ENCODE measurements around the gene IFT80.
"Not testable (repeated sequence)": the region's sequence is repeated elsewhere in the genome, so short reads cannot be mapped to it uniquely, and the experiment has no call there.

IFT80 gene

GRCh38 chr3:160253298-160253697 lies 145.7 kb downstream of the IFT80 start:
- H2AFZ ChIP-seq (ENCODE audit: low read depth, low read length, severe bottlenecking) = no peak overlapping the region
- H3K9ac ChIP-seq (ENCODE audit: low read length) = no peak overlapping the region
- no peak overlapping the region for H3K4me3 ChIP-seq (ENCODE audit: insufficient read depth, low read length, poor library complexity, severe bottlenecking)
- H3K79me2 ChIP-seq (ENCODE audit: insufficient read depth, low read length) = no peaks in the 10 kb centered on the region
- TF ChIP-seq, protein P1, sequence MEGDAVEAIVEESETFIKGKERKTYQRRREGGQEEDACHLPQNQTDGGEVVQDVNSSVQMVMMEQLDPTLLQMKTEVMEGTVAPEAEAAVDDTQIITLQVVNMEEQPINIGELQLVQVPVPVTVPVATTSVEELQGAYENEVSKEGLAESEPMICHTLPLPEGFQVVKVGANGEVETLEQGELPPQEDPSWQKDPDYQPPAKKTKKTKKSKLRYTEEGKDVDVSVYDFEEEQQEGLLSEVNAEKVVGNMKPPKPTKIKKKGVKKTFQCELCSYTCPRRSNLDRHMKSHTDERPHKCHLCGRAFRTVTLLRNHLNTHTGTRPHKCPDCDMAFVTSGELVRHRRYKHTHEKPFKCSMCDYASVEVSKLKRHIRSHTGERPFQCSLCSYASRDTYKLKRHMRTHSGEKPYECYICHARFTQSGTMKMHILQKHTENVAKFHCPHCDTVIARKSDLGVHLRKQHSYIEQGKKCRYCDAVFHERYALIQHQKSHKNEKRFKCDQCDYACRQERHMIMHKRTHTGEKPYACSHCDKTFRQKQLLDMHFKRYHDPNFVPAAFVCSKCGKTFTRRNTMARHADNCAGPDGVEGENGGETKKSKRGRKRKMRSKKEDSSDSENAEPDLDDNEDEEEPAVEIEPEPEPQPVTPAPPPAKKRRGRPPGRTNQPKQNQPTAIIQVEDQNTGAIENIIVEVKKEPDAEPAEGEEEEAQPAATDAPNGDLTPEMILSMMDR (IDR thresholded peaks at IDR 0.05; ENCODE audit: insufficient read depth, low read length, poor library complexity, severe bottlenecking) = no peak
- TF ChIP-seq EZH2phosphoT487 (conservative IDR thresholded peaks at IDR 0.05; ENCODE audit: low read length) = no peak
- no peaks in the 10 kb centered on the region for H3K9me2 ChIP-seq (replicated peaks; ENCODE audit: insufficient read depth, low read length)
- H3K9me3 ChIP-seq (ENCODE audit: insufficient read depth, low read length) = no peaks in the 10 kb centered on the region
- H3K27ac ChIP-seq (ENCODE audit: low read depth, low read length) = no peak overlapping the region
- no peaks in the 10 kb centered on the region for H4K20me1 ChIP-seq (ENCODE audit: low read depth, low read length)
- H3F3A ChIP-seq (ENCODE audit: insufficient read depth) = no peaks in the 10 kb centered on the region
- no peaks in the 10 kb centered on the region for H3K27me3 ChIP-seq (ENCODE audit: low read length)
- no peak overlapping the region for H3K4me2 ChIP-seq (ENCODE audit: low read depth, low read length, poor library complexity, severe bottlenecking)
- no peaks in the 10 kb centered on the region for H3K36me3 ChIP-seq (ENCODE audit: low read length)

DNA sequence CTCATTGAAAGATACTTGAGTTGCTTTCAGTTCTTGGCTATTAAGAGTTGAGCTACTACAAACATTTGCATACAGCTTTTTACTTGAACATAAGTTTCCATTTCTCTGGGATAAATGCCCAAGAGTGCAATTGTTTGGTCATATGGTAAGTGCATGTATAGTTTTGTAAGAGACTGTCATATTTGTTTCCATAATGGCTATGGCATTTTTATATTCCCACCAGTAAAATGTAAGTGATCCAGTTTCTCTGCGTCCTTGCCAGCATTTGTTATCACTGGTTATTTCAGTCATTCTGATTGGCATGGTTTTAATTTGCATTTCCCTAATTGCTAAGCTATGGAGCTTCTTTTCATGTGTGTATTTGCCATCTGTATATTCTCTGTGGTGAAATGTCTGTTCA lies 151.3 kb downstream of the IFT80 start:
- Histone ChIP-seq H3K27ac (ENCODE audit: low read depth, low read length) (no peak overlapping the region), H3K9me3 (ENCODE audit: insufficient read depth, low read length) (no peaks in the 10 kb centered on the region), H3K4me2 (ENCODE audit: low read depth, low read length, poor library complexity, severe bottlenecking) (no peak overlapping the region), H2AFZ (ENCODE audit: low read depth, low read length, severe bottlenecking) (no peak overlapping the region), H3K9me2 (replicated peaks; ENCODE audit: insufficient read depth, low read length) (no peaks in the 10 kb centered on the region), H3F3A (ENCODE audit: insufficient read depth) (no peaks in the 10 kb centered on the region), H3K36me3 (ENCODE audit: low read length) (no peaks in the 10 kb centered on the region), H3K27me3 (ENCODE audit: low read length) (no peaks in the 10 kb centered on the region), H4K20me1 (ENCODE audit: low read depth, low read length) (no peaks in the 10 kb centered on the region), H3K79me2 (ENCODE audit: insufficient read depth, low read length) (no peaks in the 10 kb centered on the region), H3K4me3 (ENCODE audit: insufficient read depth, low read length, poor library complexity, severe bottlenecking) (no peak overlapping the region), H3K9ac (ENCODE audit: low read length) (no peak overlapping the region)
- TF ChIP-seq, protein P1 (IDR thresholded peaks at IDR 0.05; ENCODE audit: insufficient read depth, low read length, poor library complexity, severe bottlenecking) = no peak
- TF ChIP-seq EZH2phosphoT487 (conservative IDR thresholded peaks at IDR 0.05; ENCODE audit: low read length) = no peak

GRCh38 chr3:160245261-160245800 lies 153.7 kb downstream of the IFT80 start:
- Histone ChIP-seq H3F3A (ENCODE audit: insufficient read depth) (no peaks in the 10 kb centered on the region), H3K9me2 (replicated peaks; ENCODE audit: insufficient read depth, low read length) (no peaks in the 10 kb centered on the region), H3K27me3 (ENCODE audit: low read length) (no peaks in the 10 kb centered on the region), H3K27ac (ENCODE audit: low read depth, low read length) (no peak overlapping the region), H3K4me2 (ENCODE audit: low read depth, low read length, poor library complexity, severe bottlenecking) (no peak overlapping the region), H3K9me3 (ENCODE audit: insufficient read depth, low read length) (no peaks in the 10 kb centered on the region), H3K79me2 (ENCODE audit: insufficient read depth, low read length) (no peaks in the 10 kb centered on the region), H2AFZ (ENCODE audit: low read depth, low read length, severe bottlenecking) (no peak overlapping the region), H4K20me1 (ENCODE audit: low read depth, low read length) (no peaks in the 10 kb centered on the region), H3K4me3 (ENCODE audit: insufficient read depth, low read length, poor library complexity, severe bottlenecking) (no peak overlapping the region), H3K9ac (ENCODE audit: low read length) (no peak overlapping the region), H3K36me3 (ENCODE audit: low read length) (no peaks in the 10 kb centered on the region)
- TF ChIP-seq, protein P1 (IDR thresholded peaks at IDR 0.05; ENCODE audit: insufficient read depth, low read length, poor library complexity, severe bottlenecking) = no peak
- no peak for TF ChIP-seq EZH2phosphoT487 (conservative IDR thresholded peaks at IDR 0.05; ENCODE audit: low read length)

GRCh38 chr3:160240719-160241118 lies 158.3 kb downstream of the IFT80 start:
- H3K4me2 ChIP-seq (ENCODE audit: low read depth, low read length, poor library complexity, severe bottlenecking); H3K36me3 ChIP-seq (ENCODE audit: low read length): not testable (repeated sequence)

More at GRCh38 chr3:160240719-160241118, 158.3 kb downstream of the IFT80 start:
- not testable (repeated sequence) for H3K9ac ChIP-seq (ENCODE audit: low read length); H3K79me2 ChIP-seq (ENCODE audit: insufficient read depth, low read length); H3K4me3 ChIP-seq (ENCODE audit: insufficient read depth, low read length, poor library complexity, severe bottlenecking); H3K9me3 ChIP-seq (ENCODE audit: insufficient read depth, low read length); H2AFZ ChIP-seq (ENCODE audit: low read depth, low read length, severe bottlenecking); H4K20me1 ChIP-seq (ENCODE audit: low read depth, low read length); H3F3A ChIP-seq (ENCODE audit: insufficient read depth); H3K9me2 ChIP-seq (replicated peaks; ENCODE audit: insufficient read depth, low read length); H3K27me3 ChIP-seq (ENCODE audit: low read length); H3K27ac ChIP-seq (ENCODE audit: low read depth, low read length)
